ENCODE measurements around the gene CDK15.
"Not testable (repeated sequence)": the region's sequence is repeated elsewhere in the genome, so short reads cannot be mapped to it uniquely, and the experiment has no call there.

The CDK15 gene

DNA sequence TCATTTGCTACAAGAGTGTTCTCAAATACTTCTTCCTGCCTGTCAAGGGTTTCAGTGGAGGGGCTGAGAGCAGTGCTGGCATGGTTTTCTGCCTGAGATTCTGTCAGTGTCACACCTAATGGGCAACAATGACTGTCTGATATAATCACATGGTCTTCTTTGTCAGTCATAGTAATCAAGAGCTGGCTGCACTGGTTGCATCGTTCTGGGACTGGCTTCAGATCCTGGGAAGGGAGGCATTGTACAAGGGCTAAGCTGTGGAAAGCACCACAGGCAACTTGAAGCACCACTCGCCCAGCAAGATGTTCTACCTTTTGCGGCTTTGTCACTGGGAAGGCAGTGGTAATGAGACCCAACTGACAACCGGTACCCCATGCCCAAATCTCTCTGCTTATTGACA lies 45.2 kb upstream of the CDK15 start (continued):
- TF ChIP-seq, protein P1, sequence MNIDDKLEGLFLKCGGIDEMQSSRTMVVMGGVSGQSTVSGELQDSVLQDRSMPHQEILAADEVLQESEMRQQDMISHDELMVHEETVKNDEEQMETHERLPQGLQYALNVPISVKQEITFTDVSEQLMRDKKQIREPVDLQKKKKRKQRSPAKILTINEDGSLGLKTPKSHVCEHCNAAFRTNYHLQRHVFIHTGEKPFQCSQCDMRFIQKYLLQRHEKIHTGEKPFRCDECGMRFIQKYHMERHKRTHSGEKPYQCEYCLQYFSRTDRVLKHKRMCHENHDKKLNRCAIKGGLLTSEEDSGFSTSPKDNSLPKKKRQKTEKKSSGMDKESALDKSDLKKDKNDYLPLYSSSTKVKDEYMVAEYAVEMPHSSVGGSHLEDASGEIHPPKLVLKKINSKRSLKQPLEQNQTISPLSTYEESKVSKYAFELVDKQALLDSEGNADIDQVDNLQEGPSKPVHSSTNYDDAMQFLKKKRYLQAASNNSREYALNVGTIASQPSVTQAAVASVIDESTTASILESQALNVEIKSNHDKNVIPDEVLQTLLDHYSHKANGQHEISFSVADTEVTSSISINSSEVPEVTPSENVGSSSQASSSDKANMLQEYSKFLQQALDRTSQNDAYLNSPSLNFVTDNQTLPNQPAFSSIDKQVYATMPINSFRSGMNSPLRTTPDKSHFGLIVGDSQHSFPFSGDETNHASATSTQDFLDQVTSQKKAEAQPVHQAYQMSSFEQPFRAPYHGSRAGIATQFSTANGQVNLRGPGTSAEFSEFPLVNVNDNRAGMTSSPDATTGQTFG (tag by site-specific recombination; IDR thresholded peaks at IDR 0.05; ENCODE audit: borderline replicate concordance), result no peak

DNA sequence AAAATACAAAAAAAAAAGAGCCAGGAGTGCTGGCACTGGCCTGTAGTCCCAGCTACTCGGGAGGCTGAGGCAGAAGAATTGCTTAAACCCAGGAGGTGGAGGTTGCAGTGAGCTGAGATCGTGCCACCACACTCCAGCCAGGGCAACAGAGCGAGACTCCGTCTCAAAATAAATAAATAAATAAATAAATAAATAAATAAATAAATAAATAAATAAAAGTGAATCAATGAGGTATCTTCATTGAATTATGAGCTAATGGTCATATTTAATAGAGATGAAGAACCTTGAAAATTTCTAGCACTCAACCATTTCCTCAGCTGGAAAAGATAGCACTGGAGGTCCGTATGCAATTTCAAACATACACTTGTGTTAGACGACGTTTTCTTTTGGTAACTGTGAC lies 41.9 kb upstream of the CDK15 start:
- CTCF ChIA-PET, result interaction anchor here (0.8 to 1.2 kb wide), 3 partner anchors 8 to 455 kb away, joined by 3 to 4 read pairs (median 3); no protein-coding TSS in a partner anchor
- H3K4me3 ChIP-seq (ENCODE audit: low read depth, low read length), result not testable (repeated sequence)
- TF ChIP-seq ZNF654 (tag by site-specific recombination; IDR thresholded peaks at IDR 0.05; ENCODE audit: low read depth) (peak; percentile 37), ZNF202 (tag by site-specific recombination; IDR thresholded peaks at IDR 0.05; ENCODE audit: borderline replicate concordance) (0 out of 2 replicates have a peak, but pooled peaks have one; percentile 22), ZXDB (tag by site-specific recombination; IDR thresholded peaks at IDR 0.05) (peak; percentile 36; the same call in 1 of the 2 replicates), ZBTB8A (tag by site-specific recombination; IDR thresholded peaks at IDR 0.05) (peak; percentile 59; the same call in 1 of the 2 replicates), ZNF510 (tag by site-specific recombination; IDR thresholded peaks at IDR 0.05; ENCODE audit: insufficient replicate concordance) (peak; percentile 58), ZNF433 (tag by site-specific recombination; IDR thresholded peaks at IDR 0.05; ENCODE audit: low read depth) (0 out of 2 replicates have a peak, but pooled peaks have one; percentile 21), ZNF560 (tag by site-specific recombination; IDR thresholded peaks at IDR 0.05; ENCODE audit: borderline replicate concordance) (peak; percentile 35; the same call in 1 of the 2 replicates), ZNF426 (tag by site-specific recombination; IDR thresholded peaks at IDR 0.05) (peak; percentile 77), ZNF558 (tag by site-specific recombination; IDR thresholded peaks at IDR 0.05) (0 out of 2 replicates have a peak, but pooled peaks have one; percentile 30), ZNF140 (tag by site-specific recombination; IDR thresholded peaks at IDR 0.05) (peak; percentile 76; the same call in 1 of the 2 replicates), ZNF394 (tag by site-specific recombination; IDR thresholded peaks at IDR 0.05; ENCODE audit: borderline replicate concordance) (peak; percentile 86), ZNF664 (tag by site-specific recombination; IDR thresholded peaks at IDR 0.05) (peak; percentile 44; the same call in 1 of the 2 replicates)
- TF ChIP-seq, protein P2, sequence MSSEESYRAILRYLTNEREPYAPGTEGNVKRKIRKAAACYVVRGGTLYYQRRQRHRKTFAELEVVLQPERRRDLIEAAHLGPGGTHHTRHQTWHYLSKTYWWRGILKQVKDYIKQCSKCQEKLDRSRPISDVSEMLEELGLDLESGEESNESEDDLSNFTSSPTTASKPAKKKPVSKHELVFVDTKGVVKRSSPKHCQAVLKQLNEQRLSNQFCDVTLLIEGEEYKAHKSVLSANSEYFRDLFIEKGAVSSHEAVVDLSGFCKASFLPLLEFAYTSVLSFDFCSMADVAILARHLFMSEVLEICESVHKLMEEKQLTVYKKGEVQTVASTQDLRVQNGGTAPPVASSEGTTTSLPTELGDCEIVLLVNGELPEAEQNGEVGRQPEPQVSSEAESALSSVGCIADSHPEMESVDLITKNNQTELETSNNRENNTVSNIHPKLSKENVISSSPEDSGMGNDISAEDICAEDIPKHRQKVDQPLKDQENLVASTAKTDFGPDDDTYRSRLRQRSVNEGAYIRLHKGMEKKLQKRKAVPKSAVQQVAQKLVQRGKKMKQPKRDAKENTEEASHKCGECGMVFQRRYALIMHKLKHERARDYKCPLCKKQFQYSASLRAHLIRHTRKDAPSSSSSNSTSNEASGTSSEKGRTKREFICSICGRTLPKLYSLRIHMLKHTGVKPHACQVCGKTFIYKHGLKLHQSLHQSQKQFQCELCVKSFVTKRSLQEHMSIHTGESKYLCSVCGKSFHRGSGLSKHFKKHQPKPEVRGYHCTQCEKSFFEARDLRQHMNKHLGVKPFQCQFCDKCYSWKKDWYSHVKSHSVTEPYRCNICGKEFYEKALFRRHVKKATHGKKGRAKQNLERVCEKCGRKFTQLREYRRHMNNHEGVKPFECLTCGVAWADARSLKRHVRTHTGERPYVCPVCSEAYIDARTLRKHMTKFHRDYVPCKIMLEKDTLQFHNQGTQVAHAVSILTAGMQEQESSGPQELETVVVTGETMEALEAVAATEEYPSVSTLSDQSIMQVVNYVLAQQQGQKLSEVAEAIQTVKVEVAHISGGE (tag by site-specific recombination; conservative IDR thresholded peaks at IDR 0.05; ENCODE audit: low read depth), result peak; percentile 47; the same call in 1 of the 2 replicates
- TF ChIP-seq, protein P3, sequence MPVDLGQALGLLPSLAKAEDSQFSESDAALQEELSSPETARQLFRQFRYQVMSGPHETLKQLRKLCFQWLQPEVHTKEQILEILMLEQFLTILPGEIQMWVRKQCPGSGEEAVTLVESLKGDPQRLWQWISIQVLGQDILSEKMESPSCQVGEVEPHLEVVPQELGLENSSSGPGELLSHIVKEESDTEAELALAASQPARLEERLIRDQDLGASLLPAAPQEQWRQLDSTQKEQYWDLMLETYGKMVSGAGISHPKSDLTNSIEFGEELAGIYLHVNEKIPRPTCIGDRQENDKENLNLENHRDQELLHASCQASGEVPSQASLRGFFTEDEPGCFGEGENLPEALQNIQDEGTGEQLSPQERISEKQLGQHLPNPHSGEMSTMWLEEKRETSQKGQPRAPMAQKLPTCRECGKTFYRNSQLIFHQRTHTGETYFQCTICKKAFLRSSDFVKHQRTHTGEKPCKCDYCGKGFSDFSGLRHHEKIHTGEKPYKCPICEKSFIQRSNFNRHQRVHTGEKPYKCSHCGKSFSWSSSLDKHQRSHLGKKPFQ (tag by site-specific recombination; IDR thresholded peaks at IDR 0.05), result 0 out of 2 replicates have a peak, but pooled peaks have one; percentile 25
- TF ChIP-seq, protein P4, sequence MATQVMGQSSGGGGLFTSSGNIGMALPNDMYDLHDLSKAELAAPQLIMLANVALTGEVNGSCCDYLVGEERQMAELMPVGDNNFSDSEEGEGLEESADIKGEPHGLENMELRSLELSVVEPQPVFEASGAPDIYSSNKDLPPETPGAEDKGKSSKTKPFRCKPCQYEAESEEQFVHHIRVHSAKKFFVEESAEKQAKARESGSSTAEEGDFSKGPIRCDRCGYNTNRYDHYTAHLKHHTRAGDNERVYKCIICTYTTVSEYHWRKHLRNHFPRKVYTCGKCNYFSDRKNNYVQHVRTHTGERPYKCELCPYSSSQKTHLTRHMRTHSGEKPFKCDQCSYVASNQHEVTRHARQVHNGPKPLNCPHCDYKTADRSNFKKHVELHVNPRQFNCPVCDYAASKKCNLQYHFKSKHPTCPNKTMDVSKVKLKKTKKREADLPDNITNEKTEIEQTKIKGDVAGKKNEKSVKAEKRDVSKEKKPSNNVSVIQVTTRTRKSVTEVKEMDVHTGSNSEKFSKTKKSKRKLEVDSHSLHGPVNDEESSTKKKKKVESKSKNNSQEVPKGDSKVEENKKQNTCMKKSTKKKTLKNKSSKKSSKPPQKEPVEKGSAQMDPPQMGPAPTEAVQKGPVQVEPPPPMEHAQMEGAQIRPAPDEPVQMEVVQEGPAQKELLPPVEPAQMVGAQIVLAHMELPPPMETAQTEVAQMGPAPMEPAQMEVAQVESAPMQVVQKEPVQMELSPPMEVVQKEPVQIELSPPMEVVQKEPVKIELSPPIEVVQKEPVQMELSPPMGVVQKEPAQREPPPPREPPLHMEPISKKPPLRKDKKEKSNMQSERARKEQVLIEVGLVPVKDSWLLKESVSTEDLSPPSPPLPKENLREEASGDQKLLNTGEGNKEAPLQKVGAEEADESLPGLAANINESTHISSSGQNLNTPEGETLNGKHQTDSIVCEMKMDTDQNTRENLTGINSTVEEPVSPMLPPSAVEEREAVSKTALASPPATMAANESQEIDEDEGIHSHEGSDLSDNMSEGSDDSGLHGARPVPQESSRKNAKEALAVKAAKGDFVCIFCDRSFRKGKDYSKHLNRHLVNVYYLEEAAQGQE (tag by site-specific recombination; IDR thresholded peaks at IDR 0.05), result 0 out of 2 replicates have a peak, but pooled peaks have one; percentile 43
- TF ChIP-seq, protein P5, sequence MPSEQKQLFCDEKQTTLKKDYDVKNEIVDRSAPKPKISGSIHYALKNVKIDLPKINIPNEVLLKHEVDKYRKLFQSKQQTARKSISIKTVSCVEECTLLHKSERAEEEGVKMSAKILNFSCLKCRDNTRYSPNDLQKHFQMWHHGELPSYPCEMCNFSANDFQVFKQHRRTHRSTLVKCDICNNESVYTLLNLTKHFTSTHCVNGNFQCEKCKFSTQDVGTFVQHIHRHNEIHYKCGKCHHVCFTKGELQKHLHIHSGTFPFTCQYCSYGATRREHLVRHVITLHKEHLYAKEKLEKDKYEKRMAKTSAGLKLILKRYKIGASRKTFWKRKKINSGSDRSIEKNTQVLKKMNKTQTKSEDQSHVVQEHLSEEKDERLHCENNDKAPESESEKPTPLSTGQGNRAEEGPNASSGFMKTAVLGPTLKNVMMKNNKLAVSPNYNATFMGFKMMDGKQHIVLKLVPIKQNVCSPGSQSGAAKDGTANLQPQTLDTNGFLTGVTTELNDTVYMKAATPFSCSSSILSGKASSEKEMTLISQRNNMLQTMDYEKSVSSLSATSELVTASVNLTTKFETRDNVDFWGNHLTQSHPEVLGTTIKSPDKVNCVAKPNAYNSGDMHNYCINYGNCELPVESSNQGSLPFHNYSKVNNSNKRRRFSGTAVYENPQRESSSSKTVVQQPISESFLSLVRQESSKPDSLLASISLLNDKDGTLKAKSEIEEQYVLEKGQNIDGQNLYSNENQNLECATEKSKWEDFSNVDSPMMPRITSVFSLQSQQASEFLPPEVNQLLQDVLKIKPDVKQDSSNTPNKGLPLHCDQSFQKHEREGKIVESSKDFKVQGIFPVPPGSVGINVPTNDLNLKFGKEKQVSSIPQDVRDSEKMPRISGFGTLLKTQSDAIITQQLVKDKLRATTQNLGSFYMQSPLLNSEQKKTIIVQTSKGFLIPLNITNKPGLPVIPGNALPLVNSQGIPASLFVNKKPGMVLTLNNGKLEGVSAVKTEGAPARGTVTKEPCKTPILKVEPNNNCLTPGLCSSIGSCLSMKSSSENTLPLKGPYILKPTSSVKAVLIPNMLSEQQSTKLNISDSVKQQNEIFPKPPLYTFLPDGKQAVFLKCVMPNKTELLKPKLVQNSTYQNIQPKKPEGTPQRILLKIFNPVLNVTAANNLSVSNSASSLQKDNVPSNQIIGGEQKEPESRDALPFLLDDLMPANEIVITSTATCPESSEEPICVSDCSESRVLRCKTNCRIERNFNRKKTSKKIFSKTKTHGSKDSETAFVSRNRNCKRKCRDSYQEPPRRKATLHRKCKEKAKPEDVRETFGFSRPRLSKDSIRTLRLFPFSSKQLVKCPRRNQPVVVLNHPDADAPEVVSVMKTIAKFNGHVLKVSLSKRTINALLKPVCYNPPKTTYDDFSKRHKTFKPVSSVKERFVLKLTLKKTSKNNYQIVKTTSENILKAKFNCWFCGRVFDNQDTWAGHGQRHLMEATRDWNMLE (tag by site-specific recombination; conservative IDR thresholded peaks at IDR 0.05; ENCODE audit: low read depth), result peak; percentile 87

More for the DNA sequence above, 41.9 kb upstream of the CDK15 start:
- H3K4me1 ChIP-seq (ENCODE audit: control insufficient read depth, insufficient read depth, low read length); H3K27ac ChIP-seq (ENCODE audit: extremely low read depth, low read depth, low read length); H3K9me3 ChIP-seq (ENCODE audit: control insufficient read depth, insufficient read depth, low read depth, low read length); POLR2A ChIA-PET: not testable (repeated sequence)
- peaks cover 5 to 48% of the 10 kb centered on the region in 2 experiments; a peak in 2 of 3 replicates for H3K36me3 ChIP-seq (ENCODE audit: control insufficient read depth in 2 of 2, insufficient read depth in 1 of 2, low read length in 2 of 2)

Data from HEK293 (cell line).